PFSK-1 (cell line): Measurements from ENCODE around the gene PITPNM1.

Experiments
- FOXP2 ChIP-seq: optimal IDR thresholded peaks from 2 replicates; pipeline ENCODE3; 2011; ENCODE audit warnings: borderline replicate concordance, control low read depth, inconsistent platforms; ENCODE audit not compliant: insufficient read depth; ENCODE audit errors: extremely low read length, extremely low read depth
- POLR2AphosphoS5 ChIP-seq: IDR thresholded peaks from 2 replicates; pipeline ENCODE4 v1.6.1; 2012; ENCODE audit warnings: low read depth, mild to moderate bottlenecking, control low read depth, low read length, moderate library complexity
- REST ChIP-seq, 2 experiments: IDR thresholded peaks; 2 replicates each; pipeline versions ENCODE4 v1.6.1 to v1.8.0; 2011 to 2012; ENCODE audit warnings: low read depth in 2 of 2, low read length in 2 of 2, control low read depth in 1 of 2, inconsistent platforms in 1 of 2, mild to moderate bottlenecking in 1 of 2, moderate library complexity in 1 of 2; ENCODE audit not compliant: insufficient read depth in 1 of 2
- SIN3A ChIP-seq: IDR thresholded peaks from 2 replicates; pipeline ENCODE4 v1.6.1; 2012; ENCODE audit warnings: mild to moderate bottlenecking, low read length, moderate library complexity, borderline replicate concordance; ENCODE audit not compliant: insufficient read depth
- TAF1 ChIP-seq: IDR thresholded peaks from 2 replicates; pipeline ENCODE4 v1.6.1; 2012; ENCODE audit warnings: low read length, control low read depth, borderline replicate concordance; ENCODE audit not compliant: insufficient read depth

The PITPNM1 gene

GRCh38 chr11:67482827-67483798 is 22.1 kb downstream of the PITPNM1 start, which contains the start of gene AIP:
AIP (plus strand) TSS chr11:67483026; CDS start chr11:67483159, 133 bp downstream.
- TF ChIP-seq POLR2AphosphoS5 (peak; percentile 73), TAF1 (peak; percentile 92), REST (IDR thresholded peaks at IDR 0.05; ENCODE audit: insufficient read depth in 1 of 2, low read depth in 2 of 2, low read length in 2 of 2) (peak in 1 of 2 experiments; percentile 15; a peak in 1 of 4 replicates), FOXP2 (peak; percentile 57), SIN3A (no peak)

GRCh38 chr11:67482275-67482826 is 22.8 kb downstream of the PITPNM1 start:
- TF ChIP-seq REST (IDR thresholded peaks at IDR 0.05; ENCODE audit: insufficient read depth in 1 of 2, low read depth in 2 of 2, low read length in 2 of 2) (no peak), POLR2AphosphoS5 (no peak), FOXP2 (no peak), TAF1 (no peak), SIN3A (no peak)

- no peak for TF ChIP-seq SIN3A
- no peak for TF ChIP-seq POLR2AphosphoS5
- no peak for TF ChIP-seq REST (IDR thresholded peaks at IDR 0.05; ENCODE audit: insufficient read depth in 1 of 2, low read depth in 2 of 2, low read length in 2 of 2)
- no peak for TF ChIP-seq FOXP2
- TF ChIP-seq TAF1 = no peak
Measured at GRCh38 chr11:67472882-67473281, 32.3 kb downstream of the PITPNM1 start.

- TF ChIP-seq FOXP2 = no peak
- no peak for TF ChIP-seq REST (IDR thresholded peaks at IDR 0.05; ENCODE audit: insufficient read depth in 1 of 2, low read depth in 2 of 2, low read length in 2 of 2)
- TF ChIP-seq SIN3A = no peak
- no peak for TF ChIP-seq TAF1
- no peak for TF ChIP-seq POLR2AphosphoS5
Measured at GRCh38 chr11:67470337-67471002, 34.7 kb downstream of the PITPNM1 start.
